Measurements from ENCODE around the gene ZFPM1. TPM values are rescaled to one million over a fixed set of nuclear protein-coding genes. Genes with fewer than 3 reads are reported as not detected.

ZFPM1 gene
- total RNA-seq, 4 donors from 2014 or later: 0.50 to 4.0 (median 1.3) TPM

DNA sequence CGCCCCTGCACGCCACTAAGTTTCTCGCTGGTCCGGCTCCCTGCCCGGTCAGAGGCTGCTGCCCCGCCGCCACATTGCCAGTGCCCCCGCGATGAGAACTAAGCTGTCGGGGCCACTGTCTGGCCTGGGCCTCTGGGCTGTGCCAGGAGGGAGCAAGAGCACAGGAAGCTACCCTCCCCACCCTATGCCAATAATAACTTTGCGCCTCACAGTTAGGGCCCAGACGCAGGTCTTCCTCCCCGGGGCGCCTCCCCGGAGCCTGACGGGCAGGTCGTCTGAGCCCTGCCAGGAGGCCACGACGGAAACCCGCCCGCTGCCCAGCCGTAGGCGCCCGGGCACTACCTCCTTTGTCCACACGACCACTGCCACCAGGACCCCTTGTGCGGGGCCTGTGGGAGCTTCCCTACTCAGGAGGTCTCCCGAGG is 1.5 kb downstream of the ZFPM1 start:
- ATAC-seq (ENCODE audit: low FRiP score) (no peak), DNase-seq (ENCODE audit: low spot score) (no peak)
- TF ChIP-seq, protein P1, sequence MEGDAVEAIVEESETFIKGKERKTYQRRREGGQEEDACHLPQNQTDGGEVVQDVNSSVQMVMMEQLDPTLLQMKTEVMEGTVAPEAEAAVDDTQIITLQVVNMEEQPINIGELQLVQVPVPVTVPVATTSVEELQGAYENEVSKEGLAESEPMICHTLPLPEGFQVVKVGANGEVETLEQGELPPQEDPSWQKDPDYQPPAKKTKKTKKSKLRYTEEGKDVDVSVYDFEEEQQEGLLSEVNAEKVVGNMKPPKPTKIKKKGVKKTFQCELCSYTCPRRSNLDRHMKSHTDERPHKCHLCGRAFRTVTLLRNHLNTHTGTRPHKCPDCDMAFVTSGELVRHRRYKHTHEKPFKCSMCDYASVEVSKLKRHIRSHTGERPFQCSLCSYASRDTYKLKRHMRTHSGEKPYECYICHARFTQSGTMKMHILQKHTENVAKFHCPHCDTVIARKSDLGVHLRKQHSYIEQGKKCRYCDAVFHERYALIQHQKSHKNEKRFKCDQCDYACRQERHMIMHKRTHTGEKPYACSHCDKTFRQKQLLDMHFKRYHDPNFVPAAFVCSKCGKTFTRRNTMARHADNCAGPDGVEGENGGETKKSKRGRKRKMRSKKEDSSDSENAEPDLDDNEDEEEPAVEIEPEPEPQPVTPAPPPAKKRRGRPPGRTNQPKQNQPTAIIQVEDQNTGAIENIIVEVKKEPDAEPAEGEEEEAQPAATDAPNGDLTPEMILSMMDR (IDR thresholded peaks at IDR 0.05): no peak

DNA sequence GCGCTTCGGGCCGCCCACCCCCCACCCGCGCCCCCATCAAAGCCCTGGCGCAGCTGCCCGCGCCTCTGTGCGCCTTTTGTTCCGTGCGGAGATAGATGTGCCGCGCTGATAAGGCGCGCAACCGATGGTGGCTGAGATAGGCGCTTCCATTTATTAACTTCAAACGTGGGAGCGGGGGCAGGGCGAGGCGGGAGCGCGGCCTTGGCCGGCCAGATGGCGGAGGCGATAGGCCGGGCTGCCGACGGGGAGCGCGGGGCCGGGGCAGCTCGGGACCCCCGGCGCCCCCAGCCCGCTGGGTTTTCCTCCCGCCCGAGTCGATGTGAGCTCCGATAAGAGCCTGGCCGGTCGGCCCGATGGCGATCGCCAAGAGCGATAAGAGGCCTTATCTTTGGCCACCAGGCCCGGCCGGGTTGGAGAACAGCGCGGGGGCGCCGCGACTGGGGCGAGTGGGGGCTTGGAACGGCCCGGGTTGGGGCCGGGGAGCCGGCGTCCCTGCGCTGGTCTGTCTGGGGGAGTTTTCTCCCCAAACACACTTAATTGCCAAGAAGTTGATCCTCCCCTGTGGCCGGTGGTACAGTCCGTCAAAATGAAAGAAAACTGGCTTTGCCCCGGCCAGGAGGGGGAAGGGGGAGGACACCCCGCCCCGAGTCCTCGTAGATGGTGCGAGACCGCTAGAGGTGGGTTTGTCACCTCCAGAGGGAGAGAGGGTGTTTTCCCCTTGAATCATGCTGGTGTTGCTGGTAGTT is 2.7 kb downstream of the ZFPM1 start:
- DNase-seq (ENCODE audit: low spot score) (no peak), ATAC-seq (ENCODE audit: low FRiP score) (no peak)
- TF ChIP-seq, protein P1 (IDR thresholded peaks at IDR 0.05): no peak

DNA sequence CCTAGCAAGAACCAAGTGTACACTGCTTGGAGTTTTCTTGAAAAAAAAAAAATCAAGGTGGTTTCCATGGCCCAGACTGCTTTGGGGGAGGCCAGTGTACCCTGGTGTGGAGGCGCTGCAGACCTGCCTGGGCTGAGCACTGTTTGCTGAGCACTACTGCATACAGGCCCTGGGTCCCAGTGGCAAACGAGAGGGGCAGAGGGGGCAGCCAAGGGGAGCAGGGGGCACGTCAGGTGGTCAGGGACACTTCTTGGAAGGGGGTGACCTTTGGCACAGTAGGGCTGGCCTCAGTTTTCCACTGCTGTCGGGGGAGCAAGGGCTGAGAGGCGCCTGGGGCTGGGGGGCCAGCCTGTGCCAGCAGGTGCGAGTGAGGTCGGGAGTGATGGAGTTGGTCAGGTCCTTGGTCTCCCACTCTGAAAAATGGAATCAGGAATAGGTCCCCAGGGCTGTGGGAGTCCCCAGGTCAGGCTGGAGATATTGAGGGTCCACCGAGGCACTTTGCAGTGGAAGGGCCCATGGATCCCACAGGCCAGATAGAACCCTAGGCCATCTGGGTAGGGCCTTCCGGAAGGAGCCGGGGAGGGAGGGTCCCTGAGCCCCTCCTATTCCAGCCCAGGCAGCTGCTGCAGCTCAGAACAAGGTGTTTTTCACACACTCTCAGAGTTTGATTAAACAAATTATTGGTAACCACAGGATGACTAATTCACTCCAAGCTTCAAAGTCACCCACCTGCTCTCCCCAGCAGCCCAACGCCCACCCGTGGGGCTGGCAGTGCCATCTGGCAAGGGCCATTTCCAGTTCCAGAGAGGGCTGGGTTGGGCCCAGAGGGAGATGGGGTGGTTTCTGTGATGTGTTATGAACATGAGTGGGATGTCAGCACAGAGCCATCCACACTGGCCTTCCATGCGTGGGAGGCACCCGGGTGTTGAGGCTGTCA is 3.5 kb downstream of the ZFPM1 start:
- ATAC-seq (ENCODE audit: low FRiP score): no peak
- TF ChIP-seq, protein P1 (IDR thresholded peaks at IDR 0.05): no peak
- no peak for DNase-seq (ENCODE audit: low spot score)

DNA sequence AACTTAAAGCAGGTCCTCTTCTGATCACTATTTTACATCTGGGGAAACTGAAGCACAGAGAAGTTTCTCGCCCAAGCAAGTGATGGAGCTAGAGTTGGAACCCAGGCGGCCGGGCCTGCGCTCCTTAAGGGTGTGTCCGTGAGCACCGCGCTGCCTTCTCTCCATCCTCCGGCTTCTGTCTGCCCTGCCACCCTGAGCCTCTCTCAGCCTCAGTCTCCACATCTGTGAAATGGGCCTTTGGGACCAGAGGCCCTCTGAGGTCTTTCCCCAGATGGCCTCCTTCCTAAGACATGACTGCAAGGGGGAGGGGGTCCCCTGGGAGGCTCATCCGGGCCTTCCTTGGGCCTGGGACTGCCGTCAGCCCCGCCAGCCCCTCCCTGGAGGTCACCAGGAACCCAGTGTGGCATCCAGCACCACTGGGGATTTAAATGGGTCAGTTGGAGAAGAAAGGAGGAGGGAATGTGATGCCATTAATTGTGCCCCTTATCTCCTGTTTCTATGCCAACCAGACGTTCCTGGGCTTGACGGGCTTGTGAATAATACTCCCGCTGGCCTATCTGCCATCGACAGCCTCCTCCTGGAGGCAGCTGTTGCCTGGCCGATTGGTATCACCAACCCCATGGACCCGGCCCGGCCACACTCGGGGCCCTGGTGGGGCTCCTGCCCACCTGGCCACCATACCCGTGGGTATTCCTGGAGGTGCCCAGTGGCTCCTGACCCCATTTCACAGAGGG is 5.1 kb downstream of the ZFPM1 start:
- DNase-seq (ENCODE audit: low spot score) (no peak), ATAC-seq (ENCODE audit: low FRiP score) (no peak)
- TF ChIP-seq, protein P1 (IDR thresholded peaks at IDR 0.05): no peak

DNA sequence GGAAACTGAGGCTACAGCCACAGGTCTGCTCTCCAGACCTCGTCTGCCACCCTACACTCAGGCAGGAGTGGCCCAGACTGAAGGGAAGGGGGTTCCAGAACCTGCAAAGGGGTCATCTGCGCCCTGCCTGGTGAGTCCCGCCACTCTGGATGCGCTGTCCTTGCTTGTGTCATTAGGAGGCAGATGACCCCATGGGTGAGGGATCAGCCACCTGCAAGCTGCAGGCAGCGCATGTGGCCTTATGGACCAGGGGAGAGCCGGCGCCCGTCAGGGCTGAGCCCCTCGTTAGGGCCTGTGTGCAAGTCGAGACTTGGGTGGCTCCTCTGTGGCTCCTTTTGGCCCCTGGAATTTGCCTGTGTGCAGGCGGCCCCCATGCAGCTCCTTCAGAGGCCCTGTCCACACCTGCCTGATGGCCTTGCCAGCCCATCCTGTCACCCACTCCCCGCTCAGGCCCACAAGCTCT is 5.7 kb downstream of the ZFPM1 start:
- TF ChIP-seq, protein P1 (IDR thresholded peaks at IDR 0.05): no peak
- ATAC-seq (ENCODE audit: low FRiP score) (no peak), DNase-seq (ENCODE audit: low spot score) (no peak)

DNA sequence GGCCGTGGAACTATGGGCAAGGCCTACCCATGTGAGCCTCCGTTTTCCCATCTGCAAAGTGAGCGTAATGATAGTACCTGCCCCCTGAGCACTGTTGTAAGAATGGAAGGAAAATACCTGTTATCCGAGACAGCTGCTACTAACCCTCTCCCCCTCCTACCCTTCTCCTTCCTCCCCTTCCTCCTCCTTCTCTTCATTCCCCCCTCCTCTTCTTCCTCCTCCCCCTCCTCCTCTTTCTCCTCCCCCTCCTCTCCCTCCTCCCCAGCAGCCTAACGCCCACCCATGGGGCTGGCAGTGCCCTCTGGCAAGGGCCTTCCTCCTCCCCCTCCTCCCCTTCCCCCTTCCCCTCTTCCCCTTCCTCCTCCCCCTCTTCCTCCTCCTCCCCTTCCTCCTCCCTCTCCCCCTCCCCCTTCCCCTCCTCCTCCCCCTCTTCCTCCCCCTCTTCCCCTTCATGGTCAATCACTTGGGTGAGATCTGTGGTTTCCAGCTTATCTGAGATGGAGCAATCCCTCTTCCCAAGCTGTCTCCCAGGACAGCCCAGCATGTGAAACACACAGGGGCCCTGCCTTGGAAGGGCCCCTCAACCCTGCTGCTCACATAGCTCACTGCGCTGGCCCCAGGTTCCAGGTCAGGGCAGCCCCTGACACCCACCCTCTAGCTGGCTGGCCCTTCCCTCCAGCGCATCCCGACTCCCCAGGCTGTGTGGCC is 6.4 kb downstream of the ZFPM1 start:
- TF ChIP-seq, protein P1 (IDR thresholded peaks at IDR 0.05): no peak
- ATAC-seq (ENCODE audit: low FRiP score) (no peak), DNase-seq (ENCODE audit: low spot score) (no peak)
